Measurements from ENCODE around the gene CR2.

DNA sequence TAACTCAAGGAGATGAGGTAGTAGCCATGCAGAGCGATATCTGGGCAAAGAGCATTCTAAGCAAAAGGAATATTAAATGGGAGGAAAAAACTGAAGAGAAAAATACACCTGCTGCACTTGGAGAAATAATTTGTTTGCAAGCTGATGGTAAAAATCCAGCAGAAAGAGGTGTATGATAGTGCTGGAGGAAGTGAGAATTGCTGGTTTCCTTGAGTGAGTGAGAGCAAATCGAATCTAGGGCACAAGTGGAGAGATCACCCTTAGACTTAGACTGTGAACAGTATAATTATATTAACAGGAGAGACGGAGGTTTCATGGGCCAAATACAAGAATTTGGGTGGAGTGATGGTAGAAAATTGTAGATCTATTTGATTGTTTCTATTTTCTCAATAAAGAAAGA is 39.1 kb downstream of the CR2 start:
- TF ChIP-seq, protein P1, sequence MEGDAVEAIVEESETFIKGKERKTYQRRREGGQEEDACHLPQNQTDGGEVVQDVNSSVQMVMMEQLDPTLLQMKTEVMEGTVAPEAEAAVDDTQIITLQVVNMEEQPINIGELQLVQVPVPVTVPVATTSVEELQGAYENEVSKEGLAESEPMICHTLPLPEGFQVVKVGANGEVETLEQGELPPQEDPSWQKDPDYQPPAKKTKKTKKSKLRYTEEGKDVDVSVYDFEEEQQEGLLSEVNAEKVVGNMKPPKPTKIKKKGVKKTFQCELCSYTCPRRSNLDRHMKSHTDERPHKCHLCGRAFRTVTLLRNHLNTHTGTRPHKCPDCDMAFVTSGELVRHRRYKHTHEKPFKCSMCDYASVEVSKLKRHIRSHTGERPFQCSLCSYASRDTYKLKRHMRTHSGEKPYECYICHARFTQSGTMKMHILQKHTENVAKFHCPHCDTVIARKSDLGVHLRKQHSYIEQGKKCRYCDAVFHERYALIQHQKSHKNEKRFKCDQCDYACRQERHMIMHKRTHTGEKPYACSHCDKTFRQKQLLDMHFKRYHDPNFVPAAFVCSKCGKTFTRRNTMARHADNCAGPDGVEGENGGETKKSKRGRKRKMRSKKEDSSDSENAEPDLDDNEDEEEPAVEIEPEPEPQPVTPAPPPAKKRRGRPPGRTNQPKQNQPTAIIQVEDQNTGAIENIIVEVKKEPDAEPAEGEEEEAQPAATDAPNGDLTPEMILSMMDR (conservative IDR thresholded peaks at IDR 0.05; ENCODE audit: low read depth, low read length): no peak
- TF ChIP-seq EZH2phosphoT487 (IDR thresholded peaks at IDR 0.05; ENCODE audit: borderline replicate concordance, low read length): no peak
- TF ChIP-seq EZH2 (IDR thresholded peaks at IDR 0.05; ENCODE audit: low read length, unreplicated experiment): no peak
